GM20000 (cell line): ENCODE results near the gene STXBP3.
"Not testable (repeated sequence)": the region's sequence is repeated elsewhere in the genome, so short reads cannot be mapped to it uniquely, and the experiment has no call there.

Experiments
- DNase-seq: peaks from one replicate; pipeline ENCODE4 v3.0.0; 2012; ENCODE audit warnings: low spot score
- TF ChIP-seq, protein P1 (sequence below): IDR thresholded peaks from 2 replicates; pipeline ENCODE4 v1.5.1; 2012; ENCODE audit warnings: mild to moderate bottlenecking, control low read depth; ENCODE audit errors: extremely low read depth, missing control alignments

STXBP3 gene, protein sequence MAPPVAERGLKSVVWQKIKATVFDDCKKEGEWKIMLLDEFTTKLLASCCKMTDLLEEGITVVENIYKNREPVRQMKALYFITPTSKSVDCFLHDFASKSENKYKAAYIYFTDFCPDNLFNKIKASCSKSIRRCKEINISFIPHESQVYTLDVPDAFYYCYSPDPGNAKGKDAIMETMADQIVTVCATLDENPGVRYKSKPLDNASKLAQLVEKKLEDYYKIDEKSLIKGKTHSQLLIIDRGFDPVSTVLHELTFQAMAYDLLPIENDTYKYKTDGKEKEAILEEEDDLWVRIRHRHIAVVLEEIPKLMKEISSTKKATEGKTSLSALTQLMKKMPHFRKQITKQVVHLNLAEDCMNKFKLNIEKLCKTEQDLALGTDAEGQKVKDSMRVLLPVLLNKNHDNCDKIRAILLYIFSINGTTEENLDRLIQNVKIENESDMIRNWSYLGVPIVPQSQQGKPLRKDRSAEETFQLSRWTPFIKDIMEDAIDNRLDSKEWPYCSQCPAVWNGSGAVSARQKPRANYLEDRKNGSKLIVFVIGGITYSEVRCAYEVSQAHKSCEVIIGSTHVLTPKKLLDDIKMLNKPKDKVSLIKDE

DNA sequence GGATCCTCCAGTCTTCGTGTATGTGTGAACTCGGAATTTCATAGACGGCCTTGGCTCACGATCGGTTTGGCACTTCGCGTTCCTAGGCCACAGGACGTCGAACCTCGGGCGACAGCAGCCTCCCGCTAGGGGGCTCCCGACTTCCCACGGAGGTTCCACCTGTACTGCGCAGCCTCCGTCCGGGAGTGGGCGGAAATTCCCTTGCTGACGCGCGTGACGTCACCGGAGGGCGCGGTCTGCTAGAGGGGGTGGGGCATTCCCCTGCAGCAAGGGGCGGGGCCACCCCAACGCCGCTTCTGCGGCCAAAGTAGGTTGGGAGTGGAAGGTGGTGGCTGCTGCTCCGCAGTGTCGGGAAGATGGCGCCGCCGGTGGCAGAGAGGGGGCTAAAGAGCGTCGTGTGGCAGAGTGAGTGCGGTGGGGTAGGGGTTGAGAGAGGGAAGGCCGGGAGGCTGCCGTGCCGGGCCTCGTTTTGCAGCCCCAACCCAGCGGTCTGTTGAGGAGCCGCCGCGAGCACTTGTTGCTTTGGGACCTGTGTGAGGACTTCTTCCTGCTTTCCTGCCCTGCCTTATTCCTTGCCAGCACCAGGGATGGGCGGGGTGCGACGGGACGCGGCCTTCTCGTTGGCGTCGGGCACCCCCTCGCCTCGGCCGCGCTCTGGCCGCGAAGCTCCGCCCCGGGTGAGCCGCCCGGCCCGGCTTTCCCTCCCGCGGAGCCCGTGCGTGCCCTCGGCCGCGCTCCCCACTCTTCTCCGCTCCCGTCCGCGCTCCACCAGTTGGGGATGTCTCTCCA is at the start of gene STXBP3:
STXBP3 (plus strand) TSS at position 293 of the 789 bp plus-strand sequence; CDS start at position 357, 64 bp downstream.
- DNase-seq: peak; percentile 98
- TF ChIP-seq, protein P1, sequence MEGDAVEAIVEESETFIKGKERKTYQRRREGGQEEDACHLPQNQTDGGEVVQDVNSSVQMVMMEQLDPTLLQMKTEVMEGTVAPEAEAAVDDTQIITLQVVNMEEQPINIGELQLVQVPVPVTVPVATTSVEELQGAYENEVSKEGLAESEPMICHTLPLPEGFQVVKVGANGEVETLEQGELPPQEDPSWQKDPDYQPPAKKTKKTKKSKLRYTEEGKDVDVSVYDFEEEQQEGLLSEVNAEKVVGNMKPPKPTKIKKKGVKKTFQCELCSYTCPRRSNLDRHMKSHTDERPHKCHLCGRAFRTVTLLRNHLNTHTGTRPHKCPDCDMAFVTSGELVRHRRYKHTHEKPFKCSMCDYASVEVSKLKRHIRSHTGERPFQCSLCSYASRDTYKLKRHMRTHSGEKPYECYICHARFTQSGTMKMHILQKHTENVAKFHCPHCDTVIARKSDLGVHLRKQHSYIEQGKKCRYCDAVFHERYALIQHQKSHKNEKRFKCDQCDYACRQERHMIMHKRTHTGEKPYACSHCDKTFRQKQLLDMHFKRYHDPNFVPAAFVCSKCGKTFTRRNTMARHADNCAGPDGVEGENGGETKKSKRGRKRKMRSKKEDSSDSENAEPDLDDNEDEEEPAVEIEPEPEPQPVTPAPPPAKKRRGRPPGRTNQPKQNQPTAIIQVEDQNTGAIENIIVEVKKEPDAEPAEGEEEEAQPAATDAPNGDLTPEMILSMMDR: peak; percentile 90

DNA sequence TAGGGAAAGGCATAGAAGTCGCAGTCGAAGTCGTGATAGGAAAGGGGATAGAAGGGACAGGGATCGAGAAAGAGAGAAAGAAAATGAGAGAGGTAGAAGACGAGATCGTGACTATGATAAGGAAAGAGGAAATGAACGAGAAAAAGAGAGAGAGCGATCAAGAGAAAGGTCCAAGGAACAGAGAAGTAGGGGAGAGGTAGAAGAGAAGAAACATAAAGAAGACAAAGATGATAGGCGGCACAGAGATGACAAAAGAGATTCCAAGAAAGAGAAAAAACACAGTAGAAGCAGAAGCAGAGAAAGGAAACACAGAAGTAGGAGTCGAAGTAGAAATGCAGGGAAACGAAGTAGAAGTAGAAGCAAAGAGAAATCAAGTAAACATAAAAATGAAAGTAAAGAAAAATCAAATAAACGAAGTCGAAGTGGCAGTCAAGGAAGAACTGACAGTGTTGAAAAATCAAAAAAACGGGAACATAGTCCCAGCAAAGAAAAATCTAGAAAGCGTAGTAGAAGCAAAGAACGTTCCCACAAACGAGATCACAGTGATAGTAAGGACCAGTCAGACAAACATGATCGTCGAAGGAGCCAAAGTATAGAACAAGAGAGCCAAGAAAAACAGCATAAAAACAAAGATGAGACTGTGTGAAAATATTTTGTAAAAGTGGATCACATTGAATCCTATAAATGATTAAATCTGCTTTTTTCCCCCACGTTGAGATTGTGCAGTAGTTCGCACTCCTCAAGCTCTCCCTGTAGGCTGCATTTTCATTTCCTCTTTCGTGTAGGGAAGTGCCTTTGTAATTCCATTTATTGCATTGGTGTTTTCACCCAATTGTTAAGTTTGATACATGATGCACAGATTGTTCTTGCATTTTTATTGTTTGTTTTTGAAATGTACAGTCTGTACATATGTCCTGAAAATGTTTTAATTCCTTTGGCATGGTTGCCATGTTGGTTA is 46.8 kb upstream of the STXBP3 start:
- DNase-seq: no peak
- TF ChIP-seq, protein P1: no peak

DNA sequence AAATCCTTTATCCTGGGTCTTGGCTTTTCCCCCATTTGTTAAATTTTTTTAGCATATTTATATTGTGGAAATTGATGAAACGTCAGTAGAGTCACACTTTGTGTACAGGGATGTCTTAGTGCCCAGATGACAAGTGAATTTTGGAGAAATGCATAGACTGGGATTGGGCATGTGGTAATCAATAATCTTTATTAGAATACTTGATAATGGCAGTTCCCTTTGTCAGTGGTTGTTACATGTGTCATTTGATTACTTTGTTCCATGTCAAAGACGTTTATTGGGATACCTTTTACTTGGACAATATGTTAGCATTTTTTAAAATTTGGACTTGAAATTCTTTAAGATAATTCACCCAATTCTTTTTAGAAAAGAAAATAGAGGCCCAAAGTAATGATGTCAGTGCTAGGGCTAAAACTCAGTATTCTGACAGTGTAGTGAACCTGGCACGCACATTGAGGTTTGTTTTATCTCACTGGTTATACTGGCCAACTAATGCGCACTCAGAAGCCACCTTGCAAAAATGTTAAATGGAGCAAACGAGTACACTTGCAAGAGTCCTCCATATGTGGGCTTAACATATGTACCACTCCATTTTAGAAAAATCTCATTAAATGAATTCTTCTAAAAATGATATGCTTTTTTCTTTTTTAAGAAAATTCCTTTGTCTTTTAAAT is 45.2 kb upstream of the STXBP3 start:
- DNase-seq: no peak
- TF ChIP-seq, protein P1: no peak

DNA sequence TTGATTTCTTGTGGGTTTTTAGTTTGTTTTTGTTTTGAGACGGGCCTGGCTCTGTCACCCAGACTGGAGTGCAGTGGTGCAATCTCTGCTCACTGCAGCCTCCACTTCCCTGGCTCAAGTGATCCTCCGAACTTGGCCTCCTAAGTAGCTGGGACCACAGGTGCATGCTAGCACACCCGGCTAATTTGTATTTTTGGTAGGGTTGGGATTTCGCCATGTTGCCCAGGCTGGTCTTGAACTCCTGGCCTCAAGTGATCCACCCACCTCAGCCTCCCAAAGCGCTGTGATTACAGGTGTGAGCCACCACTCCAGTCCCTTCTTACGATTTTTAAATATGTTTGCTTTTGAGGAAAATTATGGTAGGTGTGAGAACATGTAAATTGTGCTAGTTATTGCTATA is 44.4 kb upstream of the STXBP3 start:
- not testable (repeated sequence) for DNase-seq

DNA sequence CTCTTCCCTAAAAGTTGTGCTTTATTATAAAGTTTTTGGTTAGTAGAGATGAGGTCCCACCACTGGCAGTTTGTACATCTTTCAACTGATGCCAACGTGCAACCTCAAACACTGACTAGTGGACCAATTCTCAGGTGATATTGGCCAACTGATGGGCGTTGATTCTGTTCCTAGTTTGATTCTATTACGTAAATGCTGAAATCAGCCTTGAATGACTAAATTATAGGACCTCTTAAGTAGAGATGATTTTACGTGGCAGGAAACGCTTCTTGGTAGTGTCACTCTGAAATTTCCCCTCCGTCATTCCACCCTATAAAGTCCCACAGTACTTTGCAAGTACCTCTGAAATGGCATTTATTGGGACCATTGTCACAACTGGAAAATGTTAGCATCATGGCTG is 42.5 kb upstream of the STXBP3 start:
- DNase-seq: no peak
- TF ChIP-seq, protein P1: no peak

DNA sequence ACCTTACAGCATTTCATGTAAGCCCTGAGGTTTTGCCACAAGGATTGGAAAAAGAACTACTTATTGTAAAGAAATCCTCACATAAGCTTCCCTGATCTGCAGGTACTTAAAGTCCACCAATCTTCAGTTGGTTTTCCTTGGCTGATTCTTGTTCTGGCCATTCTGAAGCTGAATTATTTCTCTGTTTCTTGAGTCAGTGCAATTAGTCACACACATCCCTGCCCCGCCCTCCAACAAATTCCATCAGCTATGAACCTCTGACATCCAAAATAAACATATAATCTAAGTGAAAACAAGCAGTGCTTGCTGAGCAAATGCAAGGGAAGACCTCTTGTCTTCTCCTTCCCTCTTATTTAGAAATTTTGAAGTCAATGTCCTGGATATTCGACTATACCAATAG is 42.0 kb upstream of the STXBP3 start:
- TF ChIP-seq, protein P1: no peak
- no peak for DNase-seq

DNA sequence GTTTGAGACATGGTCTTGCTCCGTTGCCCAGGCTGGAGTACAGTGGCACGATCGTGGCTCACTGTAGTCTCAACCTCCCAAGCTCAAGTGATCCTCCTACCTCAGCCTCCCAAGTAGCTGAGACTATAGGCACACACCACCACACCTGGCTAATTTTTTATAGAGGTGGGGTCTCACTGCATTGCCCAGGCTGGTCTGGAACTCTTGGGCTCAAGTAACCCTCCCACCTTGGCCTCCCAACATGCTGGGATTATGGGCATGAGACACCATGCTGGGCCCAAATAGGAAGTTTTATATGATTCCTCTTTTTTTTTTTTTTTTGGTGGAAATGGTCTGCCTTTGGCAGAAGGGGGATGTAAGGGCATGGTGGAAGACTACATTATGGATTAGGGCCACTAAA is 39.8 kb upstream of the STXBP3 start:
- no peak for DNase-seq

More for the DNA sequence above, 39.8 kb upstream of the STXBP3 start:
- TF ChIP-seq, protein P1: no peak
